KMS-11 (cell line): ENCODE data around the gene SDK1.

Experiments
- H2AFZ ChIP-seq: fragments of 200-600 bp; sonication (generic); 2 replicates; pipeline ENCODE4 v1.6.1; 2016; ENCODE audit warnings: antibody characterized with exemption, mixed run types, low read depth
- H3K27ac ChIP-seq: fragments of 200-600 bp; sonication (generic); 2 replicates; pipeline ENCODE4 v1.6.1; 2016; ENCODE audit warnings: mild to moderate bottlenecking, mixed run types
- H3K27me3 ChIP-seq: fragments of 200-600 bp; sonication (generic); 2 replicates; pipeline ENCODE4 v1.6.1; 2017; ENCODE audit warnings: mild to moderate bottlenecking, low read depth, mixed run types, moderate library complexity; ENCODE audit not compliant: insufficient read depth
- H3K36me3 ChIP-seq: fragments of 200-600 bp; sonication (generic); 2 replicates; pipeline ENCODE4 v1.6.1; 2017; ENCODE audit warnings: mild to moderate bottlenecking, mixed run types; ENCODE audit not compliant: insufficient read depth
- H3K4me1 ChIP-seq: fragments of 200-600 bp; sonication (generic); 2 replicates; pipeline ENCODE4 v1.6.1; 2016; ENCODE audit warnings: mild to moderate bottlenecking, low read depth, mixed run types; ENCODE audit not compliant: poor library complexity, severe bottlenecking
- H3K4me2 ChIP-seq: fragments of 200-600 bp; sonication (generic); 2 replicates; pipeline ENCODE4 v1.7.0; 2016; ENCODE audit warnings: mild to moderate bottlenecking, mixed run types
- H3K4me3 ChIP-seq: fragments of 200-600 bp; sonication (generic); IDR thresholded peaks from 2 replicates; pipeline ENCODE4 v1.6.1; 2017; ENCODE audit warnings: low read depth, low read length, mixed read lengths; ENCODE audit not compliant: insufficient read depth
- H3K79me2 ChIP-seq: fragments of 200-600 bp; sonication (generic); 2 replicates; pipeline ENCODE4 v1.6.1; 2016; ENCODE audit warnings: low read depth, mixed run types; ENCODE audit not compliant: insufficient read depth
- H3K9ac ChIP-seq: fragments of 200-600 bp; sonication (generic); 2 replicates; pipeline ENCODE4 v1.6.1; 2016; ENCODE audit warnings: mild to moderate bottlenecking, mixed run types
- H4K20me1 ChIP-seq: fragments of 200-600 bp; sonication (generic); 2 replicates; pipeline ENCODE4 v1.6.1; 2016; ENCODE audit warnings: mild to moderate bottlenecking, mixed run types; ENCODE audit not compliant: insufficient read depth
- CTCF ChIP-seq: fragments of 200-600 bp; sonication (generic); conservative IDR thresholded peaks from 2 replicates; pipeline ENCODE4 v1.6.1; 2017; ENCODE audit warnings: low read depth, mild to moderate bottlenecking, antibody characterized with exemption, low read length, moderate library complexity, mixed read lengths

SDK1 gene

GRCh38 chr7:3374239-3374638 is 73.2 kb downstream of the SDK1 start:
- H3K4me2 ChIP-seq: no peak overlapping the region
- no peak overlapping the region for H3K4me3 ChIP-seq
- H4K20me1 ChIP-seq: no peaks in the 10 kb centered on the region
- no peaks in the 10 kb centered on the region for H3K79me2 ChIP-seq
- no peak overlapping the region for H3K27ac ChIP-seq
- TF ChIP-seq CTCF: no peak
- H3K27me3 ChIP-seq: no peaks in the 10 kb centered on the region
- H3K4me1 ChIP-seq: no peaks in the 10 kb centered on the region
- H2AFZ ChIP-seq: no peak overlapping the region
- H3K36me3 ChIP-seq: no peaks in the 10 kb centered on the region
- no peak overlapping the region for H3K9ac ChIP-seq

GRCh38 chr7:3378390-3379150 is 77.5 kb downstream of the SDK1 start:
- H3K27me3 ChIP-seq: no peaks in the 10 kb centered on the region
- no peaks in the 10 kb centered on the region for H3K79me2 ChIP-seq
- no peaks in the 10 kb centered on the region for H3K4me1 ChIP-seq

GRCh38 chr7:3380034-3380433 is 79.0 kb downstream of the SDK1 start:
- H3K9ac ChIP-seq: no peak overlapping the region
- H3K36me3 ChIP-seq: no peaks in the 10 kb centered on the region
- H3K27me3 ChIP-seq: no peaks in the 10 kb centered on the region
- H3K4me3 ChIP-seq: no peak overlapping the region
- no peak overlapping the region for H2AFZ ChIP-seq
- H3K27ac ChIP-seq: no peak overlapping the region
- no peak overlapping the region for H3K4me2 ChIP-seq
- no peaks in the 10 kb centered on the region for H4K20me1 ChIP-seq
- TF ChIP-seq CTCF: no peak
- H3K4me1 ChIP-seq: no peaks in the 10 kb centered on the region
- no peaks in the 10 kb centered on the region for H3K79me2 ChIP-seq

More at GRCh38 chr7:3378390-3379150, 77.5 kb downstream of the SDK1 start:
- Histone ChIP-seq H3K4me2 (no peak overlapping the region), H3K4me3 (no peak overlapping the region), H3K27ac (no peak overlapping the region), H3K36me3 (no peaks in the 10 kb centered on the region), H4K20me1 (no peaks in the 10 kb centered on the region), H3K9ac (no peak overlapping the region), H2AFZ (no peak overlapping the region)
- TF ChIP-seq CTCF: no peak

DNA sequence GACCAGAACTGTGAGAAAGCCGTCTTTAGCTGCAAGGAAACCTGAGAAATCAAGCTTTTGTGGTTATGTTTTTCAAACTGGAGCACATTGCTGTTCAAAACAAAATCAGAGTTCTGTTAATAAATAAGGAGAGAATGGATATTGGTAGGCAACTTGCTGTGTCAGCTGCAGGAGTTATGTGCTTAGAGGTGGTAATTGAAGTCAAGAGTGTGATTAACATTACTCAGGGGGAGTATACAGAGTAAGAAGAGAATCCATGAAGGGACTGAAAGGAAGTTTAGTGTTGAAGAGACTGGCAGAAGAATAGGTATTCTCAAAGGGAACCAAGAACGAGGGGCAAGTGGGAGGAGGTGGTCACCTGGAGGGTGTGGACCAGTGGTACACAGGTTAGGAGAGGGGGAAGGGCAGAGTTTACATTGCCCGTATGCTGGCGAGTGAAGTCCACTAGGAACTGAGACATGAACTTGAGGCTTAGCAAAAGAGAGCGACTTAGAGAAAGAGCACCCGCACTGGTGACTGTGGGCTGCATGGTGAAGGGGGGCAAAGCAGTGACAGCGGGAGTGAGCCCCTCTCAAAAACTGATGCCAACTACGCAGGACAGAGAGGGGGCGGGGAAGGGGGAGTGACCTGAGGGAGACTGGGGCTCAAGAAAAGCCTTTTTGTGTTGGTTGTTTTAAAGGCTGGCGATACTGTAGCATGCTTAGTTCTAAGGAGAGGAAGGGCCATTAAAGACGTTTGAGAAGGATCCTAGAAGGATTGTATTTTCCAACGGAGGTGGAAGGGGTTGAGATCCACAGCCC is 80.0 kb downstream of the SDK1 start:
- Histone ChIP-seq H3K4me3 (no peak overlapping the region), H3K4me1 (no peaks in the 10 kb centered on the region), H4K20me1 (no peaks in the 10 kb centered on the region), H2AFZ (no peak overlapping the region), H3K27me3 (no peaks in the 10 kb centered on the region), H3K4me2 (no peak overlapping the region), H3K79me2 (no peaks in the 10 kb centered on the region), H3K36me3 (no peaks in the 10 kb centered on the region), H3K27ac (no peak overlapping the region), H3K9ac (no peak overlapping the region)
- no peak for TF ChIP-seq CTCF
